HUES48 (cell line): Measurements from ENCODE around the gene CD164L2.
"Not testable (repeated sequence)": the region's sequence is repeated elsewhere in the genome, so short reads cannot be mapped to it uniquely, and the experiment has no call there.

Experiments used
- H3K27ac ChIP-seq: one replicate; pipeline ENCODE4 v1.7.0; 2013; ENCODE audit warnings: low read depth, low read length, inconsistent platforms
- H3K27me3 ChIP-seq: 2 replicates; pipeline ENCODE4 v1.6.1; 2013; ENCODE audit warnings: mild to moderate bottlenecking, low read length; ENCODE audit not compliant: control insufficient read depth, insufficient read depth
- H3K36me3 ChIP-seq: 2 replicates; pipeline ENCODE4 v1.6.1; 2013; ENCODE audit warnings: low read length; ENCODE audit not compliant: control insufficient read depth, insufficient read depth
- H3K4me1 ChIP-seq: 2 replicates; pipeline ENCODE4 v1.6.1; 2013; ENCODE audit warnings: mild to moderate bottlenecking, low read length; ENCODE audit not compliant: control insufficient read depth, insufficient read depth
- H3K4me3 ChIP-seq: 2 replicates; pipeline ENCODE4 v1.5.1; 2013; ENCODE audit warnings: mild to moderate bottlenecking, low read depth, low read length
- H3K9ac ChIP-seq: 2 replicates; pipeline ENCODE4 v1.6.1; 2013; ENCODE audit warnings: mild to moderate bottlenecking, low read depth, low read length, moderate library complexity
- H3K9me3 ChIP-seq: 2 replicates; pipeline ENCODE4 v1.6.1; 2013; ENCODE audit warnings: low read length; ENCODE audit not compliant: control insufficient read depth, insufficient read depth

Gene CD164L2

DNA sequence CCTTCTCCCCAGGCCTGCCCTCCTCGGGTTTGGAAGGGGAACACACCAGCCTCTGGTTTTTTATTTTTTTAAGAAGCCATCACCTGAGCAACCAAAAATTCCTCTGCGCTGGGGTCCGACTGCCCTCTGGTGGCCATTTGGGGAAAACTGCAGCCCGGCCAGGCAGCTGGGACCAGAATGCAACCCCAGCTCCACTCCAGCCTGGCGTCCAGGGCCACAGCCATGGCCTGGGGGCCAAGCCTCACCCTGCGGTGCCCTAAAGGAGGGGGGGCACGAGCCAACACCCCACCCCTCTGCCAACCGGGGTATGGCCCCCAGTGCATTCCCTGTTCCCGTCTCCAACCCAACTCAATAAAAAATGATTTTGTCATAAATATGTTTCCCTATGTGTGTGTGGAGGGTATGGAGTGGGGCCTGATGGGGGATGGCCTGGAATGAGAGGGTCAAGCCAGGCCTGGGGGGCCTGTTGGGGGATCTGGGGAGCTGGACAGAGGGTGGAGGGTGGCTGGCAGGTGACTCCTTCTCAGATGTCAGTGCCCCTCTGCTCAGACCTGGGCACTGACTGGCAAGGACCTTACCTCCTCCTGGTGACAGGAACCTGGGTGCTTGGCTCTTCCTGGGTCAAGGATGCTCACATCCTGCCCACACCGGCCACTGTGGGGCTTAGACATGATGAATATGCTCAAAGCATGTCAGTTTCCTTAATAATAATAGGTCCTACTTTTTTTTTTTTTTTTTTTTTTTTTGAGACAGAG, 12.5 kb upstream of the CD164L2 start:
- H3K9me3 ChIP-seq = no peaks in the 10 kb centered on the region
- no peak overlapping the region for H3K4me3 ChIP-seq
- H3K27ac ChIP-seq = no peak overlapping the region
- no peaks in the 10 kb centered on the region for H3K27me3 ChIP-seq
- no peaks in the 10 kb centered on the region; the same call in 1 of the 2 replicates for H3K36me3 ChIP-seq
- peaks cover 28% of the 10 kb centered on the region for H3K4me1 ChIP-seq
- H3K9ac ChIP-seq = no peak overlapping the region

DNA sequence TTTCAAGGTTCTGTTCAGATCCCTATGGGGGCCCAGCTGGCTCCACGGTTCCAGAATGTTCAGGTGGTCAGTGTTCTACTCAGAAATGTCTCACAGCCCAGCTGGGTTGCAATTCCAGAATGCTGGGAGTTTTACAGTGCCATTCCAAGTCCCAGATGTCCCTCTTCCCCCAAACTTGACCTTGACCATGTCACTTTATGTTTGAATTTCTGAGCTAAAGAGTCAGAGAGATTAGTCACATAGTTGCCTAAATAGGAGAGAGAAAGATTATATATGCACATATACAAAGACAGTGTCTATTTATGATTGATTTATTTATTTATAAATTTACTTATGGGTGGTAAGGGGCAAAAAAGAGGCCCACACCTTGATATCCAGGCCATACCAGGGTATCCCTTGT, 11.8 kb upstream of the CD164L2 start:
- Histone ChIP-seq H3K27me3 (no peaks in the 10 kb centered on the region), H3K9ac (no peak overlapping the region), H3K9me3 (no peaks in the 10 kb centered on the region), H3K4me3 (no peak overlapping the region), H3K27ac (no peak overlapping the region), H3K36me3 (no peaks in the 10 kb centered on the region; the same call in 1 of the 2 replicates), H3K4me1 (peaks cover 22% of the 10 kb centered on the region)

DNA sequence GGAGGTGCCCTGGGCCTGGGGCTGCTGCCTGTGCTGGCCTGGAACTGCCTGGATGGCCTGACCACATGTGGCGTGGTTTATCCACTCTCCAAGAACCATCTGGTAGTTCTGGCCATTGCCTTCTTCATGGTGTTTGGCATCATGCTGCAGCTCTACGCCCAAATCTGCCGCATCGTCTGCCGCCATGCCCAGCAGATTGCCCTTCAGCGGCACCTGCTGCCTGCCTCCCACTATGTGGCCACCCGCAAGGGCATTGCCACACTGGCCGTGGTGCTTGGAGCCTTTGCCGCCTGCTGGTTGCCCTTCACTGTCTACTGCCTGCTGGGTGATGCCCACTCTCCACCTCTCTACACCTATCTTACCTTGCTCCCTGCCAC, 11.1 kb upstream of the CD164L2 start:
- Histone ChIP-seq H3K36me3 (no peaks in the 10 kb centered on the region; the same call in 1 of the 2 replicates), H3K4me3 (no peak overlapping the region), H3K27me3 (no peaks in the 10 kb centered on the region), H3K4me1 (peaks cover 19% of the 10 kb centered on the region), H3K27ac (no peak overlapping the region), H3K9ac (no peak overlapping the region), H3K9me3 (no peaks in the 10 kb centered on the region)

DNA sequence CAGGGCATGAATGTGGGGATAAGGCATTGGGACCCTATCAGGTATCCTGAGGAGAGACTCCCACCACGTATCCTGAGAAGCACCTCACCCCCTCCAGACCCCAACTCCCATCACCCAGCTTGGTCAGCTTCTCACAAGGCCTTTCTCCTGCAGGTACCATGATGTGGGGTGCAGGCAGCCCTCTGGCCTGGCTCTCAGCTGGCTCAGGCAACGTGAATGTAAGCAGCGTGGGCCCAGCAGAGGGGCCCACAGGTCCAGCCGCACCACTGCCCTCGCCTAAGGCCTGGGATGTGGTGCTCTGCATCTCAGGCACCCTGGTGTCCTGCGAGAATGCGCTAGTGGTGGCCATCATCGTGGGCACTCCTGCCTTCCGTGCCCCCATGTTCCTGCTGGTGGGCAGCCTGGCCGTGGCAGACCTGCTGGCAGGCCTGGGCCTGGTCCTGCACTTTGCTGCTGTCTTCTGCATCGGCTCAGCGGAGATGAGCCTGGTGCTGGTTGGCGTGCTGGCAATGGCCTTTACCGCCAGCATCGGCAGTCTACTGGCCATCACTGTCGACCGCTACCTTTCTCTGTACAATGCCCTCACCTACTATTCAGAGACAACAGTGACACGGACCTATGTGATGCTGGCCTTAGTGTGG, 10.6 kb upstream of the CD164L2 start:
- peak overlapping the region; percentile 81; the same call in 1 of the 2 replicates for H3K4me3 ChIP-seq
- H3K36me3 ChIP-seq = no peaks in the 10 kb centered on the region; the same call in 1 of the 2 replicates
- H3K27me3 ChIP-seq = no peaks in the 10 kb centered on the region
- peaks cover 15% of the 10 kb centered on the region for H3K4me1 ChIP-seq
- no peak overlapping the region for H3K9ac ChIP-seq
- no peak overlapping the region for H3K27ac ChIP-seq
- no peaks in the 10 kb centered on the region for H3K9me3 ChIP-seq

DNA sequence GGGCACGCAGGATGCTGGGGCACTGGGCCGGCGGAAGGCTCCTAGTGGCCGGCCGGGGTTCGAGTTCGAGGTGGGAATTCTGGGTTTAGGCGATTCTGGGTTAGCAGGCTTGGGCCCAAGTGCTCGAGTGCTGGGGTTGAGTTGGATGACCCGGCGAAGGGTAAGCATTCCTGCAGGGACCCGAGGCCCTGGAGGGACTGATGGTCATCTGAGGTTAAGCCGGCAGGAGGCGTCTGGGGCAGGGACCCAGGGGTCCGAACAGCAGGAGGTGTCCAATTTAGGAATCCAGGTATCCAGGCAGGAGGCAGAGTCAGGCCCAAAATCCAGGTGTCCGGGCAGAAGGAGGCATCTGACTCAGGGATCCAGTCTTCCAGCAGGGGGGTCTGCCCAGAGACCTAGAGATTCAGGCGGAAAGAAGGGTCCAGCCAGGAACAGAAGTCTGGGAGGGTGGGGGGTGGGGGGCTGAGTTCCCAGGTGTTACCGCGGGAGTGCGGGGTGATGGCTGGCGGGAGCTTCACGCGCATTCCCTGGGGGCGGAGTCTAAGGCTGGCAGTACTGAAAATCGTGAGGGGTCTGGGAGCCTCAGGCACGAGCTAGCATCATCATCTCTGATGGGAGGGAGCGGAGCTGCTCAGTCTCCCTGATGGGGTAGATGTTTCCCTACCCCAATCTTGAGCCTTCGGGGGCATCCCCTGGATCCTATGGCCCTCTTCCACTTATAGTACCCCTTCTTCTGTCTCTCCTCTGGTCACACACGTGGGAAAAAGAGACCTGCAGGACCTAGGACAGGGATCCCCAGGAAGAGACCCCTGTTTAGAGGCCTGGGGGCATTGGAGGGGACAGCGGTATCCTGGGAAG, 9.9 kb upstream of the CD164L2 start:
- no peaks in the 10 kb centered on the region for H3K9me3 ChIP-seq
- peak overlapping the region; percentile 72 for H3K9ac ChIP-seq
- H3K36me3 ChIP-seq = no peaks in the 10 kb centered on the region; the same call in 1 of the 2 replicates
- peak overlapping the region; percentile 62 for H3K27ac ChIP-seq
- peak overlapping the region; percentile 81 for H3K4me3 ChIP-seq
- no peaks in the 10 kb centered on the region for H3K27me3 ChIP-seq
- H3K4me1 ChIP-seq = peaks cover 13% of the 10 kb centered on the region

DNA sequence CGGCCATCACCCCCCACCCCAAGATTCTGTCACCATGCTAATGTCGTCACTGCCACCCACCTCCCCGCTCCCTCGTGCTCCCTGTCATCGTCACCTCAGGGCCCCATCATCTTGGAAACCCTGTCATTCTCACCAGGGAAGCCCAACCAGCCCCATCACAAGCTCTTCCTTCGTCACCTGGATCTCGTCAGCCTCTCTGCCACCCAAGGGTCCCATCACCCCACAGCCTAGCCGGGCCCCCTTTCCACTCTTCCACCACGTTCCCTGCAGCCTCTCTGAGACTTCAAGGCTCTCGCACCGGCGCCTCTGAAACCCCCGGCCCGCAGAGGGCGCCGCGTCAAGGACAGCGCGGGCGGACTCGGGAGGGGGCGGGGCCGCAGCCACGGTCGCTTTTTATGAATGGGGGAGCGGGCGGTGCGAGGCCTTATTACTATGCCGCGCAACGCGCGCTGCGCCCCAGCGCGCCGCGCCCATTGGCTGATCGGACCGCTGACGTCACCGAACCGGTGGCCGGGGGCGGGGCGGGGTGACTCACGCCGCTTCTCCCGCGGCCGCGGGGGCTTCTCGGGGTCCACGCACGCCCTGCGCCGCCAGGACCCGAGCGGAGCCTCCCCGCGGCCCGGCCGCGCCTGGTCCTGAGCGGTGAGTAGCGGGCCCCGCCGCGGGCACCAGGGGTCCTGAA, 9.1 kb upstream of the CD164L2 start, which contains the start of gene GPR3:
TSS of gene GPR3 (plus strand) at position 527 of the 682 bp plus-strand sequence. CDS start 1,177 bp downstream, outside the sequence.
- H3K9me3 ChIP-seq = no peaks in the 10 kb centered on the region
- peak within 1 kb of the TSS; percentile 72 for H3K9ac ChIP-seq
- H3K27ac ChIP-seq = peak within 1 kb of the TSS; percentile 62

DNA sequence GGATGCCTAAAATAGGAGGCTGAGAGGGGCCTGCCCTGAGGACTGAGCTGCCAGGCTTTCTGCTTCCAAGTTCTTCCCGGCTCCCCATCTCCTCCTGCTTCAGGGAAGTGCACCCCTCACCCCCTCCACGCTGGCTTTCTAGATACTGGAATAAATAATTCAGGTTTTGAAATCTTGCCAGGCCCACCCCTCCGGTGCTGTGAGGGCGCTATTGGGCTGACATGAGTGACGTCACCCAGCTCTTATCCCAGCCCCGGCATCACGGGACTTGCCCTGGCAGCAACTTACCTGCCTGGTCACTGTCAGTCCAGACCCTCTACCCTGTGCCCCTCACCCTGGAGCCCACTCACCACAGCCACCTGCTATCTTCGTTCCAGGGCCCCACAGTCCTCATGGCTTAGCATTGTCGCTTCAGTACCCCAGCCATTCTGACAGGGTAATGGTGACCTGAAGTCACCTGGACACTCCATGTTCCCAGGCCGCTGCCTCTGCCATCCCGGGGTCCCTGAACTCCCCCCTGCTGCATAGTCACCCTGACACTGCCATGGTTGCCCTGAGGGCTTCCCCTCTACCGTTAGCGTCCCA, 8.5 kb upstream of the CD164L2 start:
- peak overlapping the region; percentile 81 for H3K4me3 ChIP-seq
- H3K27me3 ChIP-seq = no peaks in the 10 kb centered on the region
- no peak overlapping the region; the same call in 1 of the 2 replicates for H3K9ac ChIP-seq
- H3K27ac ChIP-seq = no peak overlapping the region
- no peaks in the 10 kb centered on the region for H3K9me3 ChIP-seq
- H3K4me1 ChIP-seq = peaks cover 12% of the 10 kb centered on the region
- H3K36me3 ChIP-seq = no peaks in the 10 kb centered on the region; the same call in 1 of the 2 replicates

More for the DNA sequence above, 9.1 kb upstream of the CD164L2 start, which contains the start of gene GPR3:
- H3K27me3 ChIP-seq = no peaks in the 10 kb centered on the region
- H3K4me1 ChIP-seq = peaks cover 12% of the 10 kb centered on the region
- peak within 1 kb of the TSS; percentile 81 for H3K4me3 ChIP-seq
- H3K36me3 ChIP-seq = no peaks in the 10 kb centered on the region; the same call in 1 of the 2 replicates

DNA sequence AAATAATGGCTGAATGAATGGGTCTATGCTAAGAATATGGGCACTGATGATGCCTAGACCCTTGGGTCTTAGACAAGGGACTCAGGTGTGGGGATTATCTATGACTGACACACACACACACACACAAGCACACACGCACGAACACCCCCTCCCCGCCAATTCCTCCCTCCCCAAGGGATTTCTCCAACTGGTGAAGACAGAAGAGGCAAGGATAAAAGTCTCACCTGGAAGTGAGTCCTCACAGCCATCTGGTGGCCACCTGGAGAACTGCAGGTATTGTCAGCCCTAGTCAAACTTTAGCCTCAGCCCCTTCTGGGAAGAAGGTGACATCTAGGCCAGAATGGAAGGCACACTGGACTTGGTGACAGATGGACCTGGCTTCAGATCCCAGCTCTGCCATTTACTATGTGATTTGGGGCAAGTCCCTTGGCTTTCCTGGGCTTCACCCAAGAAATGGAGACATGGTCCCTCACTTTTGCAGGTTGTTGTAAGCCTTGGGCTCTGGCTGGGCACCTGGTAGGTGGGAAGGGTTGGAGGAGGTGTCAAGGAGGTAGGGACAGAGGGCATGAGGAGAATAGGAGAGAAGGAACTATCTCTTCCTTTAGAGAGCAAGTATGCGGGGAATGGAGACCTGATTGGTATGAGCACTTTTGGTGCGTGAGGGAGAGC, 5.3 kb upstream of the CD164L2 start:
- H3K27ac ChIP-seq = no peak overlapping the region

DNA sequence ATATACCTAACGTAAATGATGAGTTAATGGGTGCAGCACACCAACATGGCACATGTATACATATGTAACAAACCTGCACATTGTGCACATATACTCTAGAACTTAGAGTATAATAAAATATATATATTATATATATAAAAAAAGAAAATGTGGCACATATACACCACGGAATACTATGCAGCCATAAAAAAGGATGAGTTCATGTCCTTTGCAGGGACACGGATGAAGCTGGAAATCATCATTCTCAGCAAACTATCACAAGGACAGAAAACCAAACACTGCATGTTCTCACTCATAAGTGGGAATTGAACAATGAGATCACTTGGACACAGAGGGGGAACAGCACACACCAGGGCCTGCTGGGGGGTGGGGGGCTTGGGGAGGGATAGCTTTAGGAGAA, 1.7 kb upstream of the CD164L2 start:
- H3K9me3 ChIP-seq, H3K4me3 ChIP-seq, H3K27ac ChIP-seq, H3K36me3 ChIP-seq, H3K4me1 ChIP-seq, H3K9ac ChIP-seq: not testable (repeated sequence)
- H3K27me3 ChIP-seq = peaks cover 10% of the 10 kb centered on the region

More for the DNA sequence above, 5.3 kb upstream of the CD164L2 start:
- Histone ChIP-seq H3K4me1 (peaks cover 12% of the 10 kb centered on the region), H3K9ac (no peak overlapping the region), H3K27me3 (no peaks in the 10 kb centered on the region), H3K36me3 (no peaks in the 10 kb centered on the region), H3K4me3 (no peak overlapping the region), H3K9me3 (no peaks in the 10 kb centered on the region)
